ENCODE data around the gene TTLL4.
A peak's percentile ranks its signal among the peaks of the same experiment; 100 is the strongest.

The TTLL4 gene

DNA sequence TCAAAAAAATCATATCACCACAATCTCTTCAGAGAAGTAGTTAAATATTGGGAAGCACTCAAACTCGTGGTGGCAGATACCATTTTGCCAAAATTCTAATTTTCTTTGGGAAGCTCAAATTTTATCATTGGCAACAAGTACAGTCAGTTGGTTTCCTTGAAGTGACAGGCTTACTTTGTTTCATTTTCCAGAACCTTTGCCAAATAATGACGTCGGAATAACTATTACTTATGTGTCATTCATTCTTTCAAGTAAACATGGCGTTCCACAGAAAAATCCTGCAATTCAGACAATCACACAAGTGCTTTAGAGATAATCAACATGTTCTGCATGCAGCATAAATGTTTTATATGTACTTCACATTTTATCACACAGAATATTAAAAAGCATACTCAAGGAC, 5.4 kb downstream of the TTLL4 start:
- DNase-seq: no peak

DNA sequence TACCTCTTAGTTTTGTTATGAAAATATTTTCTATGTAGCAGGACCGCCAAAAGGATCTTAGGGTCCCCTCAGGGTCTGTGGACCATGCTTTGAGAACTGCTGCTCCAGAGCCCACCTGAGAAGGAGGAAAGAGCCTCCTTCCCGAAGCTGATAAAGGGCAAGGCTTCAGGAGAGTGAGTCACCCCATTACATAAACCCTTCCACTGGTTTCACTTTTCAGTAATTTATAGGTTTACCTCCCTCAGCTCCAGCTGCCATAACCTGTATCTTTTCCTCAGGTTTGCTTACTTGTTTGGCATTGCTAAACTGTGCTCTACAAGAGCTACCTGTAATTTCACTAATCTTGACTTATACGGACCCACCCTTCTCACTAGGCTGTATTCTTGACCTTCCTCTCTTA, 6.6 kb downstream of the TTLL4 start:
- no peak for DNase-seq

DNA sequence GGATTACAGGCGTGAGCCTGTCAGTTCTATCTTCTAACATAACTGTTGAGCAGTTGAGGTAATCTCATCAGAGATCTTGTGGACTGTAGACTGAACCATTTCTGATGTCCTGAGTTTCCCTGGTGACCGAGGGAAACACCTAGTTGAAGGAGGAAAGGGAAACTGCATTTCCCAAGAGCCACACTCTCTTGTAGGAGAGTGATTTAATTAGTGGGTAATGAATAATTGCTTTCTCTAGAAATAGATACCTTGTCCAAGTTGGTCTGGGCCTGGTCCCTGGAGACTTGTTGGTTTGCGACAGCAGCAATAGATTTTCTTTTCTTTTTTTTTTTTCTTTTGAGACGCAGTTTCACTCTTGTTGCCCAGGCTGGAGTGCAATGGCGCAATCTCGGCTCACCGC, 7.4 kb downstream of the TTLL4 start:
- no peak for DNase-seq

DNA sequence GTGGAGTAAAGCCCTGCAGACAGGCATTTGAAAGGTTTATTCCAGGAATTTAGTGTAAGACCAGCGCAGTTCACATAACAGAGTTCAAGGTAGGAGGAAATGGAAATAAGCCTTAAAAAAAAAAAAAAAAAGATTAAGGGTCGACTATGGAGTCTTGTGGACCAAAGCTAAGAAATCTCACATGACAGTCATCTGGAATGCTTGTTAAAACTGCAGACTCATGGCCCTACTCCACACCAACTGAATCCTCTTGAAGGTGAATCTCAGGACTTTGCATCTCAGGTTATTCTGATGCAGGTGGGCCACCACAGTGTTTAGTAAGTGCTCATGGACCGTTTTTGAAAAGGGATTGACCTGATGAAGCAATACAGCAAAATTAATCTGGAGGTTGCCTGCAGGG, 8.8 kb downstream of the TTLL4 start:
- DNase-seq: no peak

DNA sequence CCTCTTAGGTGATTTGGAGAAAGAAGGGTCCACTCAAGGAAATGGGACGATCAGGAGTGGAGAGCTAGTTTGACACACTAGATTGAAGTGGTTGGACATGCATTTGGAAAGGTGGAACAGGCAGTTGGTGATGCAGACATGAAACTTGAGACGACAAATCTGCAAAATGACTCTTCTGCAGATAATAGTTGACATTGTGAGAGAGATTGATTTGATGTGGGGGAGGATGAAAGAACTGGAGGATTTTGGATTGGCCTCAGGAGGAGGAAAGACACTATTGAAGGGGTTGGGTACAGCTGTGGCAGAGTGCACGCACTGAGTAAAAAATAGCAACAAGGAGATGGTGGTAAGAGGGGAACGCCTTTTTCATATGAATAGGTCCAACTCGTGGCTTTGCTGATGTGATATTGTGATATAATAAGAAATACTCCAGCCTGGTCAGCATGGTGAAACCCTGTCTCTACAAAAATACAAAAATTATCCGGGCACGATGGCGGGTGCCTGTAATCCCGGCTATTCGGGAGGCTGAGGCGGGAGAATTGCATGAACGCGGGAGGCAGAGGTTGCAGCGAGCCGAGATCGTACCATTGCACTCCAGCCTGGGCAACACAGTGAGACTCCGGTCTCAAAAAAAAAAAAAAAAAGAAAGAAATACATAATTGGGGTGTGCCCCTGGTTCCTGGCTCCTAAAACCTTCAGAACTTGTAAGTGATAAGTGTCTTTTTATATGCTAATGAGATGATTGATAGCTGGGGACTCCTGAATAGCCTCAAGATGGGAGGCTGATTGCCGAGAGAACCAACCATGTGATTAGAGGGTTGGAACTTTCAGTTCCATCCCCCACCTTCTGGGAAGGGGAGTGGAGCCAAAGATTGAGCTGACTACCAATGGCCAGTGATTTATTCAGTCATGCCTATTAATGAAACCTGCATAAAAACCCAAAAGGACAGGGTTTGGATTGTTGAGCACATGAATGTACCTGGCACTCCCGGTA, 9.7 kb downstream of the TTLL4 start:
- DNase-seq: no peak

DNA sequence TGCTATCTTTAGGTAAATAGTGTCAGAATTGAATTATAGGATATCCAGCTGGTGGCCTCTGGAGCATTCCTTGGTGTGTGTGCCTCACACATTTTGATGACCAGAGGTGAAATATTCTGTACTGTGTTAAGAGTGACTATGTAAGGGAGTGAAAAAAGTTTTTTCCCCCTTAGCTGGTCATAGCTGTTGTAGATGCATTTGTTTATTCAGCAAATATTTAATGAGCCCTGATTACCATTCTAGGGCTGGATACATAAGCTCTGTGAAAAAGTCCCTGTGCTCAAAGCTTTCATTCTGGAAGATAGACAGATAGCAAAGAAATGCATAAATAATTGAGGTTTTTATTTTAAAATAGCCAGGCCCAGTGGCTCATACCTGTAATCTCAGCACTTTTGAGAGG, 10.9 kb downstream of the TTLL4 start:
- DNase-seq: no peak

DNA sequence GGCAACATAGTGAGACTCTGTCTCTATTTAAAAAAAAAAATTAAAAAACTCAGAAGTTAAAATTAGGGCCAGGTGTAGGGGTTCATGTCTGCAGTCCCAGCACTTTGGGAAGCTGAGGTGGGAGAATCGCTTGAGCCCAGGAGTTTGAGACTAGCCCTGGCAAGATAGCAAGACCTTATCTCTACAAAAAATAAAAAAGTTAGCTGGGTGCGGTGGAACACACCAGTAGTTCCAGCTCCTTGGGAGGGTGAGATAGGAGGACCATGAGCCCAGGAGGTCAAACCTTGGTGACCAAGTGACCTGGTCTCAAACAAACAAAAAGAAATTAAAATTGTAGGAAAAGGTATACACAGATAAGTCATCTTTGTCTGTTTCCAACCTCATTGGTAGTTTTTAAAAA, 11.3 kb downstream of the TTLL4 start:
- no peak for DNase-seq

DNA sequence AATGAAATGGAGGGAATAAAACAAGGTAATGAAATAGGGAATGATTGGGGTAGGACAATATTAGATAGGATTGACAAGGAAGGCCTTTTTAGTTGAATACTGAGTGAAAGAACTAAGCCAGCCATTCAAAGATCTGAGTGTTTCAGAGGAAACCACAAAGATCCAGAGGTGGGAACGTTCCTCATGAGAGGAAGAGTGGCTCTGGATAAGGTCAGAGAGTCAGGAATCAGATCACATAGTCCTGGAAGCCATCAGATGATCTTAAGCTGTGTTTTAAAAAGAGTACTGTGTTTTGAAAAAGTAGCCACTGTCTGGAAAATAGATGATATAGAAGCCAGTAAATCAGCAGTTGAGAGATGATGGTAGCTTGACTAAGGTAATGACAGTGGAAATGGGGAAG, 11.8 kb downstream of the TTLL4 start:
- no peak for DNase-seq

DNA sequence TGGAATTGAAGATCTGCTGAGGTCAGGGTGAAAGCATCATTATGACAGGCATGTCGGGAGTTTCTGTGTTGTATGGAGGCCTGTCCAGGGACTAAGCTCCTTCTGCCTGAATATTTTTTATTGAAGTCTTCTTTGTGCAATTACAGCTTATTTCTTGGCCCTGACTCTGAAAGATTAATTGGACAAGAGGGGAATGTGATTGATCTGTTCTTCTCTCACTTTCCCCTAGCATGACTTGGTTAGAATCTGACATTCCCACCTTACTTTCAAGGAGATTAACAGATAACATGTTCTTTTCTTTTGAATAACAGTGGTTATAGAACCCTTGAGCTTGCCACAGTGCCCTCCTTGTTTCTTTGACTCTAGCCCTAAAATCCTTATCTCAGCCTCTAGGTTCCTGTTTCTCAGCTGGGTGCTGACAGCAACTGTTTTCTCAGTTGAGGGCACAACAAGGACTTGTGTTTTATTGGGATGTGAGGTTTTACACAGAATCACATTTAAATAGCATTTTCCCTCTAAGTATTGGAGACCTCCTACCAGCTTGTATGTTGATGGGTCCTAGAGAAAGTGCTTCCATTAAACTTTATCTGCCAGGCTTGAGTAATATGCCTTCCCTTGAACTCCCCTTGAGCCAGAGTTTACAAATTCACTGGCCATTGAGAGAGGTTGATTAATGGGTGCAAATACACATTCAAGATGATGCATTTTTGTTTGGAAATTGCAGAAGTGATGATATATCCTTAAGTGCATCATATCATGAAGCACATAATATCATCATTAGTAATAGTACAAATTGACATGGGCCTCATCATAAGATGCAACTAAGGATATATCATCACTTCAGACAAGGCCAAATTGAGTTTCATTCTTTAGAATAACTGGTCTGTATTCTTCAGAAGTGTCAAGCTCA, 12.5 kb downstream of the TTLL4 start:
- peak; percentile 54 for DNase-seq

DNA sequence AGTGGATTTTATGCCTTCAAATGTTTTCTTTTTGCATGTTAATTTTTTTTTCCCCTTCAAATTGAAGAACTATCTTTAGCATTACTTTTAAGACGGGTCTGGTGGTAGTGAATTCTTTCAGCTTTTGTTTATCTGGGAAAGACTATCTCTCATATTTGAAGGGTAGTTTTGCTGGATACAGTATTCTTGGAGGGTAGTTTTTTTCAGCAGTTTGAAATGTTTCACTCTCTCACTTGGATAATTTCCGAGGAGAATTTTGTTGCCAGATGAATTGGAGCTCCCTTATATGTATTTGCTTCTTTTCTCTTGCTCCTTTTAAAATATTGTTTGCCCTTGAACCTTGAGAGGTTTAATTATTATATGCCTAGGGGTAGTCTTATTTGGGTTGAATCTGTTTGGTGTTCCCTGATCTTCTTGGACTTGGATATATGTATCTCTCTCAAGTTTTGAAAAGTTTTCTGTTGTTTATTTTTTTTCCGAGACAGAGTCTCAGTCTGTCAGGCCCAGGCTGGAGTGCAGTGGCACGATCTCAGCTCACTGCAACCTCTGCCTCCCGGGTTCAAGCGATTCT, 15.5 kb downstream of the TTLL4 start:
- no peak for DNase-seq

DNA sequence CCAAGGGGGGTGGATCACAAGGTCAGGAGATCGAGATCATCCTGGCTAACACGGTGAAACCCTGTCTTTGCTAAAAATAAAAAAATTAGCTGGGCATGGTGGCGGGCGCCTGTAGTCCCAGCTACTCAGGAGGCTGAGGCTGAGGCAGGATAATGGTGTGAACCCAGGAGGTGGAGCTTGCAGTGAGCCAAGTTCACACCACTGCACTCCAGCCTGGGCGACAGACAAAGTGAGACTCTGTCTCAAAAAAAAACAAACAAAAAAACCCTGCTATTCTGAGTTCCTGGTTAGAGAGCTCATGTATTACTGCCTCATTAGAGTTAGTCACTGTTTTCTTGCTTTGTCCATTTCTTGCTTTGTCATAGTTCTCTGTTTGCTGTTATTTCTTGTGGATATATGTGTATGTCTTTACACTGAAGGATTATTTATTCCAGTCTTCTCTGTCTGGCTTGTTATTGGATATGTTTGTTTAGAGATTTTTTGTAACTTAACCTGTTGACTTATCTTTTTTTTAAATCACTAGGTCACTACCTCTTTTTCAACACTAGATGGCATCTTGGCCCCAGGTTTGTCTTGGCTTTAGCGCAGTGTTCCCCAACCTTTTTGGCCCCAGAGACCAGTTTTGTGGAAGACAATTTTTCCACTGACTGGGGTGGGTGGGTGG, 17.0 kb downstream of the TTLL4 start:
- peak; percentile 63 for DNase-seq

DNA sequence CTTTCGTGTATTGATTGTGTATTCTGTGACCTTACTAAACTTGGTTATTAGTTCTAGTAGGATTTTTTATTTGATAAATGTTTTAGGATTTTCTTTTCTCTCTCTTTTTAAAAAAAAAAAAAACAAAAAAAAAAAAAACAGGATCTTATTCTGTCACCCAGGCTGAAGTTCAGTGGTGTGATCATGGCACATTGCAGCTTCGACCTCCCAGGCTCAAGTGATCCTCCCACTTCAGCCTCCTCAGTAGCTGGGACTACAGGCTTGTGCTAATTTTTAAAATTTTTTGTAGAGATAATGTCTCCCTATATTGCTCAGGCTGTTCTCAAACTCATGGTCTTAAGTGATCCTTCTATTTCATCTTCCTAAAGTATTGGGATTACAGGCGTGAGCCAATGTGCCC, 19.0 kb downstream of the TTLL4 start:
- DNase-seq: peak; percentile 35

DNA sequence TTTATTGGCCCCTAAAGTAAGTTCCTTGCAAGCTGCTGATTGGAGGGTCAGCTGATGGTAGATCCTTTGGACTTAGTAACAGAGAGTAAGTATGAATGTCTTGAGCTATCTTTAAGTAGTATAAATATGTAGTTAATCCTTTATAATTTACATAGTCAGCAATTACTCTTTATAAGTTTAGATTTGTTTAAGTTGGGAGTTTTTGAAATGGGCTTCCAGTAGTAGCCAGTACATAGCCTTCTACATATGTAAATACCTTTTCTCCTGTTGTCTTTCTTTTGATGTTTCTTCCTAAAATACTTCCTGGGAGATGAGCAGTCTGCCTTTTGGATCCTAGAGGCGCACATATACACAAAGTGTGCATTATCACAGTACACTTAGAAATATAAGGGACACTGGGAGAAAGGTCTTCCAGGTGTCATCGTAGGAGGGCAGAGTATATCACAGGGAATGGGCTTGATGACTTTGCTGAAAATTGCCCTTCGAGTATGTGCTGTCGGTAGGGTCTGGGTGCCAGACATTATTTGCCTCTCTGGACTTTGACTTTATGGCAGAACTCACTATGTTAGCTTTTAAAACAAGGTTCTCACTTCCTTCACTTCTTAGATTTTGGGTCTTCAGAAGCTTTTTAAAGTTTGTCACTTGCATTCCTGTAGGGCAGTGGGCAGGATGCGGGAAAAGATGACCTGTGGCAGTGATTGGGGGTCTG, 21.6 kb downstream of the TTLL4 start:
- DNase-seq: no peak

DNA sequence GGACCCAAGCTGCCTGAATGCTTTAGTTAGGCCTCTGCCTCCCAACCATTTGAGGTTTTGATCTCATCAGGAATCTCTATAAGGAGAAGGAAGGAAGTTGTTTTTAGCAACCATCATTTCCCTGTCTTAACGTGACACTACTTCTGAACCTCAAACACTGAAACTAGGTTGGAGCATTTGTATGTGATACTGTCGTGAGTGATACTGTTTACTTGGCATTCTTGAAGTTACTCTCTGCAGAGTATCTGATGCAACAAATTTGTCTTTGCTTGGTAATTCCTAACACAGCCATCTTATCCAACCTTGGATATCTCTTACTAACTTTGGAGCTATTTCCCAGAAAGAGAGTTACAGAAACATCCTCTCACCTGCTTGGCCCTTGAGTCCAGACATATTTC, 22.1 kb downstream of the TTLL4 start:
- DNase-seq: no peak

DNA sequence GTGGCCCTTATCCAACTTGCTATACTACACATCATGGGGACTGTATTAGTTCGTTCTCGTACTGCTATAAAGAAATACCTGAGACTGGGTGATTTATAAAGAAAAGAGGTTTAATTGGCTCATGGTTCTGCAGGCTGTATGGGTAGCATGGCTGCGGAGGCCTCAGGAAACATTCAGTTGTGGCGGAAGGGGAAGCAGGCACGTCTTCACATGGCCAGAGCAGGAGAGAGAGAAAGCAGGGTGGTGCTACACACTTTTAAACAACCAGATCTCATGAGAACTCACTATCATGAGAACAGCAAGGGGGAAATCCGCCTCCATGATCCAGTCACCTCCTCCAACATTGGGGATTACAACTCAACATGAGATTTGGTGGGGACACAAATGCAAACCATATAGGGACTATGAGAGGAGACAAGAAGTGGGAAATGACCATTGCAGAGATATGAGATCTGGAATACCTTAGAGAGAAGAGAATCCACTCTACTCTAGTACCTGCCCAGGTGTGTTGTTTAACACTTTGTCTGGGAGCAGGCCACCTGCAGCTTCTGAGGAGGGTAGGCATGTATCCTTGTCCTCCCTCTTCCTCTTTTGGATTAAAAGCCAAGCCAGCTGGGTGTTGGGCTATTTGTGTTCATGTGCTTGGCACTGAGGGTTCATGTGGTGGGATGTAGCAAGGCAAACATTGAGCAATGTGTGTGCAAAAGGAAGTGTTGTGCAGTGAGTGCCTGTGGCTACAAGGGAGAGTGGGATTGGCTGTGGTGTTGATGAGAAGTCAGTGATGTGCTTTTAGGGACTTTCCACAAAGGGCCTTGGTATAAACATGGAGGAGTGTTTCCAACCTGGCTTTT, 22.8 kb downstream of the TTLL4 start:
- DNase-seq: peak; percentile 95

DNA sequence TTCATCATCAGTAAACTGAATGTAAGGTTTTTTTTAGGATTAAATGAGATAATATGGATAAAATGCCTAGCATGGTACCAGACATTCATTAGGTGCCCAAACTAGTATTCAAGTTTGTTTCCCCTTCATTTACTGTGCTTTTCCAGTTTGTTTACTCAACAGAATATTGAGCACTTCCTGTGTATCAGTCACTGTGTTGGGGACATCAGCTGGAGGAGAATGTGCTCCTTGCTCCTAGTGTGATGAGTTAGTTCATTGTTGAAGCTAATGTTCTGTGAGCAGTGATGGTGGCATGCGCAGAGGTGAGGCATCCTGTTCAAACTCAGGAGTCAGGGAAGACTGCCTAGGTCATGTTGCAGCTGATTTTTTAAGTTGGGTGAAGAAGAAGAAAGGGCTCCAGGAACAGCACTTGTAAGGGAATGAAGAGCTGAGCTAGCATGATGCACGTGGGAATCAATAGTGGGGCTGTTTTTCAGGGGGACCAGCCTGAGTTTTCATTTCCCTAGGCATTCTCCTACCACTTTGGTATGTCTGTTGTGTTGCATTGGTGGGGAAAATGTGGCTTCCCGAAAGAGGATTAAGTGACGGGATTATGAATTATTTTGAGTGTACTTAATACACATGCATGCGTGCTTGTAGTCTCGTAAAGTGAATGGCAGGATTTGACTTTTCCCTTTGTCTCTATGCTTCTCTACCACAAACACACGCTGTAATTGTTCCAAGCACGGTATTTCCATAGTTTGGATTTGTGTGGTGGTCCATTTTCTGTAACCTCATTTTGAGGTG, 23.7 kb downstream of the TTLL4 start:
- peak; percentile 46 for DNase-seq

DNA sequence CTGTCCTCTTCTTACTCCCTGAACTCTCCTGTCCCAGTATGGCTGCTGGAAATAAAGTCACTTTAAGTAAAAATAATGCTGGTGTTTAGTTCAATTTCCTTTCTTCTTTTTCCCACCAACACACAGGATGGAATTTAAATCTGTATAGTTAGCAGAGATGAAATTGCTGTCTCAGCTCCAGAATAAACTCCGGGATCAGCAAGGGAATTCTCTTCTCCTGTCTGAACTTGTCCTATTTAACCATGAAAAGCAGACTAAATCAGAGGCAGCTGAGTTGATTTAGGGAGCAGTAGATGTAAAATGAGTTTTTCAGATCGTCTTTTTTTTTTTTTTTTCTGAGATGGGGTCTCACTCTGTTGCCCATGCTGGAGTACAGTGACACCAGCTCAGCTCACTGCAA, 25.9 kb downstream of the TTLL4 start:
- no peak for DNase-seq

DNA sequence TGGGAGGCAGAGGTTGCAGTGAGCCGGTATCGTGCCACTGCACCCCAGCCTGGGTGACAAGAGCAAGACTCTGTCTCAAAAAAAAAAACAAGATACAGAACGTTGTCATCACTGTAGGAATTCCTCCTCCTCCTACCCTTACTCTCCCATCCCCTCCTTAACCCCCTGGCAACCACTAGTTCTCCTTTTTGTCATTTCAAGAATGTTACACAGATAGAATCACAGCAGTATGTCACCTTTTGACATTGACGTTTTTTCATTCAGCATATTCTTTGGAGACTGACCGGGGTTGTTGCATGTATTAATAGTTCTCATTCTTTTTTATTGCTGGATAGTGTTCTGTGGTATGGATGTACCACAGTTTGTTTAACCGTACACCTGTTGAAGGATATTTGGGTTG, 32.4 kb downstream of the TTLL4 start:
- DNase-seq: peak; percentile 85

DNA sequence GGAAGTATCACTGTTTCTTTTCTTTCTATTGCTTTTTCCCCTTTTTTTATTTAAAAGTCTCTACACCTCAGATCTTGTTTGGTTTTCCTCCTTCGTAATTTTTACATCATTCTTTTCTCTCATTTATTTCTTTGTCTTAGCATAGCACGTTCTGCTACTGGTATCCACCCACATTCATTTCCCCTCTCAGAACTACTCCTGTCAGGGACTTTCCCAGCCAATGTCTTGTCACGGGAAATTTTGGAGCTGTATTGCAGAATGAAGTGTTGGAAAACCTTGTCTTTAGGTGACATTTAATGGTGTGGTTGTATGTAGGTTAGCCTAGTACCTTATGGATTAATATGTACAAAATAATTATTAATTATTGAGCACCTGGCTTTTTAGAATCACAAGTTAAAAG, 34.0 kb downstream of the TTLL4 start:
- DNase-seq: peak; percentile 92

DNA sequence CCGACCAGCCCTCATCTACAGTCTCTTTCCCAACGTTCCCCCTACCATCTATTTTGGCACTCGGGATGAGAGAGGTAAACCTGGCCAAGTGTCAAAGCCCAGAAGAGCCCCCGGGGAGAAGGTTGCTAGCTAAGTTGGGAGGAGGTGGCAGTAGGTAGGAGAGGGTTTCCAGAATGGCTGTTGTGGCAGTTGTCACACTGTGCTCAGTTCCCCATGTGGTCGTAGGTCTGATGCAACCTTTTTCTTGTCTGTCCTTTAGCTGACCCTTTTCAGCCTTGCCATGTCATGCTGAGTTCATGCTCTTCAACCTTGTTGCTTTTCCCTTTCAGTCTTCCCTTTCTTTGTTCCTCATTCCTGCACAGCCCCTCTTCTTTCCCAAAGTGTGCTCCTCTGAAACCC, 34.5 kb downstream of the TTLL4 start:
- peak; percentile 94 for DNase-seq

Measured in suppressor macrophage treated with lipopolysaccharide for 4 hours (primary cell).